Measurements from ENCODE around the gene CAMTA1. TPM values are rescaled to one million over a fixed set of nuclear protein-coding genes. Genes with fewer than 3 reads are reported as not detected.
A peak's percentile ranks its signal among the peaks of the same experiment; 100 is the strongest.

Gene CAMTA1
- polyA plus RNA-seq, 1 of the 3 experiments (the other 2 are of a cell fraction), result 63.1 TPM

- Histone ChIP-seq H3K27me3 (ENCODE audit: insufficient read depth) (no peaks in the 10 kb centered on the region), H3K4me2 (no peak overlapping the region), H3K9me3 (no peaks in the 10 kb centered on the region), H3K9ac (no peak overlapping the region), H3K4me1 (ENCODE audit: control insufficient read depth in 1 of 2, insufficient read depth in 2 of 2, low read depth in 1 of 2, low read length in 1 of 2) (peaks cover 0 to 87% of the 10 kb centered on the region in 2 experiments; a peak in 2 of 4 replicates), H3F3A (replicated peaks; ENCODE audit: insufficient read depth) (no peaks in the 10 kb centered on the region), H2AFZ (ENCODE audit: low read depth) (no peak overlapping the region), H3K4me3 (ENCODE audit: low read depth in 2 of 2, low read length in 1 of 2) (no peak overlapping the region), H3K27ac (ENCODE audit: low read depth in 2 of 2, low read length in 1 of 2) (peak overlapping the region in 1 of 2 experiments; percentile 99; a peak in 2 of 4 replicates), H3K9me2 (no peaks in the 10 kb centered on the region), H3K36me3 (replicated peaks in 1 of 2; ENCODE audit: control insufficient read depth in 1 of 2, insufficient read depth in 2 of 2, low read length in 1 of 2) (no peaks in the 10 kb centered on the region), H4K20me1 (ENCODE audit: insufficient read depth) (no peaks in the 10 kb centered on the region), H3K79me2 (ENCODE audit: insufficient read depth) (no peaks in the 10 kb centered on the region)
- no peak for DNase-seq
- ChIA-PET CTCF (interaction anchor here (0.9 to 1.9 kb wide), 5 partner anchors 27 to 164 kb away, joined by 3 to 6 read pairs (median 3); no protein-coding TSS in a partner anchor), POLR2A (interaction anchor here (1.4 to 5.4 kb wide), 2 partner anchors 40 to 57 kb away, joined by 5 to 37 read pairs; no protein-coding TSS in a partner anchor)
- TF ChIP-seq JUND (IDR thresholded peaks at IDR 0.05) (no peak), ELF1 (IDR thresholded peaks at IDR 0.05) (no peak), CHD2 (IDR thresholded peaks at IDR 0.05; ENCODE audit: low read length, partially characterized antibody) (no peak), MEF2A (IDR thresholded peaks at IDR 0.05; ENCODE audit: borderline replicate concordance, low read depth) (no peak), YY1 (IDR thresholded peaks at IDR 0.05; ENCODE audit: low read depth) (no peak), EZH2phosphoT487 (IDR thresholded peaks at IDR 0.05; ENCODE audit: borderline replicate concordance, low read depth) (no peak), SIN3A (IDR thresholded peaks at IDR 0.05; ENCODE audit: borderline replicate concordance, low read depth, low read length) (no peak), MXI1 (IDR thresholded peaks at IDR 0.05; ENCODE audit: low read depth, low read length) (no peak), RXRA (IDR thresholded peaks at IDR 0.05; ENCODE audit: borderline replicate concordance, low read depth) (no peak), TCF12 (IDR thresholded peaks at IDR 0.05) (no peak)
- WGBS (ENCODE audit: low lambda C conversion rate), result 83% methylated on average over 1 of the region's 7 CpGs
These were observed 803.2 kb downstream of the CAMTA1 start for GRCh38 chr1:7588457-7588827.

DNA sequence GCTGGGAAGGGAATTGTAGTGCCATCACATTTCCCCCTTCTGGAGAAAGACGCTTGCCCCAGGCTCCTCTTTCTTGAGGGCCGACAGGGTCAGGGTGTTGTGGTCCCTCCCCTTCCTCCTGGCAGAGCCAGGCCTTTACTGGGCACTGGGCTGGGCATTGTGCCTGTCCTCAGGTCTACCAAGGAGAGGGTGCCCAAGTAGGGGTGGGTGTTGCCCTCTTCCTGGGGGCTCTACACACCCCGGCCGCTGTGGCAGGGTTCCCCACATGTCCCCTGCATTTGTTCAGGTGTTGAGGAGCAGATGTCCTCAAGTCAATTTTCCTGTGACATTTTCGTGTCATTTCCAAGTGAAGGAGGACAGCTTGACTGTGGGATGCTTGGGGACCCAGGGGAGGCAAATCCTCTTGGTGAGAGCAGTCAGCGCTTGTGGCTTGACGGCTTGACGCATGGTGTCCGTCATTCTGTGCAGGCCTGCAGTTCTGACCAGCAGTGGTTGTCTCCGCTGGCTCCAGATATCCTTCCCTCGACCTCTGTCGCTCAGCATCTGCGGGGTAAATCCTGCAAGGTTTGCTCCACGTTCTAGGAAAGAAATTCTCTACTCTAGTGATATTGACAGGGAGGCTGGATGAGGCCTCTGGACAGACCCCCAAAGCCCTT, 804.0 kb downstream of the CAMTA1 start:
- ChIA-PET CTCF (interaction anchor here (0.9 to 1.1 kb wide), 2 partner anchors 49 to 53 kb away, joined by 3 to 4 read pairs; no protein-coding TSS in a partner anchor), POLR2A (interaction anchor here (5.4 kb wide), 1 partner anchor 40 kb away, joined by 37 read pairs; no protein-coding TSS in a partner anchor)
- 73% methylated on average over 12 of the region's 14 CpGs for WGBS (ENCODE audit: low lambda C conversion rate)

More for the DNA sequence above, 804.0 kb downstream of the CAMTA1 start:
- Histone ChIP-seq H4K20me1 (ENCODE audit: insufficient read depth) (no peaks in the 10 kb centered on the region), H3K27me3 (ENCODE audit: insufficient read depth) (no peaks in the 10 kb centered on the region), H3F3A (replicated peaks; ENCODE audit: insufficient read depth) (no peaks in the 10 kb centered on the region), H3K9me3 (no peaks in the 10 kb centered on the region), H3K27ac (ENCODE audit: low read depth in 2 of 2, low read length in 1 of 2) (peak overlapping the region in 1 of 2 experiments; percentile 99; a peak in 2 of 4 replicates), H3K4me2 (no peak overlapping the region), H3K4me3 (ENCODE audit: low read depth in 2 of 2, low read length in 1 of 2) (no peak overlapping the region), H3K9me2 (no peaks in the 10 kb centered on the region), H3K79me2 (ENCODE audit: insufficient read depth) (no peaks in the 10 kb centered on the region), H3K36me3 (replicated peaks in 1 of 2; ENCODE audit: control insufficient read depth in 1 of 2, insufficient read depth in 2 of 2, low read length in 1 of 2) (no peaks in the 10 kb centered on the region), H3K4me1 (ENCODE audit: control insufficient read depth in 1 of 2, insufficient read depth in 2 of 2, low read depth in 1 of 2, low read length in 1 of 2) (peaks cover 0 to 80% of the 10 kb centered on the region in 2 experiments; a peak in 2 of 4 replicates), H3K9ac (no peak overlapping the region), H2AFZ (ENCODE audit: low read depth) (no peak overlapping the region)
- no peak for DNase-seq
- TF ChIP-seq, protein P1, sequence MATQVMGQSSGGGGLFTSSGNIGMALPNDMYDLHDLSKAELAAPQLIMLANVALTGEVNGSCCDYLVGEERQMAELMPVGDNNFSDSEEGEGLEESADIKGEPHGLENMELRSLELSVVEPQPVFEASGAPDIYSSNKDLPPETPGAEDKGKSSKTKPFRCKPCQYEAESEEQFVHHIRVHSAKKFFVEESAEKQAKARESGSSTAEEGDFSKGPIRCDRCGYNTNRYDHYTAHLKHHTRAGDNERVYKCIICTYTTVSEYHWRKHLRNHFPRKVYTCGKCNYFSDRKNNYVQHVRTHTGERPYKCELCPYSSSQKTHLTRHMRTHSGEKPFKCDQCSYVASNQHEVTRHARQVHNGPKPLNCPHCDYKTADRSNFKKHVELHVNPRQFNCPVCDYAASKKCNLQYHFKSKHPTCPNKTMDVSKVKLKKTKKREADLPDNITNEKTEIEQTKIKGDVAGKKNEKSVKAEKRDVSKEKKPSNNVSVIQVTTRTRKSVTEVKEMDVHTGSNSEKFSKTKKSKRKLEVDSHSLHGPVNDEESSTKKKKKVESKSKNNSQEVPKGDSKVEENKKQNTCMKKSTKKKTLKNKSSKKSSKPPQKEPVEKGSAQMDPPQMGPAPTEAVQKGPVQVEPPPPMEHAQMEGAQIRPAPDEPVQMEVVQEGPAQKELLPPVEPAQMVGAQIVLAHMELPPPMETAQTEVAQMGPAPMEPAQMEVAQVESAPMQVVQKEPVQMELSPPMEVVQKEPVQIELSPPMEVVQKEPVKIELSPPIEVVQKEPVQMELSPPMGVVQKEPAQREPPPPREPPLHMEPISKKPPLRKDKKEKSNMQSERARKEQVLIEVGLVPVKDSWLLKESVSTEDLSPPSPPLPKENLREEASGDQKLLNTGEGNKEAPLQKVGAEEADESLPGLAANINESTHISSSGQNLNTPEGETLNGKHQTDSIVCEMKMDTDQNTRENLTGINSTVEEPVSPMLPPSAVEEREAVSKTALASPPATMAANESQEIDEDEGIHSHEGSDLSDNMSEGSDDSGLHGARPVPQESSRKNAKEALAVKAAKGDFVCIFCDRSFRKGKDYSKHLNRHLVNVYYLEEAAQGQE (IDR thresholded peaks at IDR 0.05; ENCODE audit: low read depth, low read length), result no peak
- TF ChIP-seq NFIC (IDR thresholded peaks at IDR 0.05; ENCODE audit: borderline replicate concordance) (no peak), RXRA (IDR thresholded peaks at IDR 0.05; ENCODE audit: borderline replicate concordance, low read depth) (no peak)
